ENCODE measurements around the gene AUNIP.

- TF ChIP-seq CTCF (IDR thresholded peaks at IDR 0.05) (no peak), POLR2A (IDR thresholded peaks at IDR 0.05) (no peak), POLR2AphosphoS5 (IDR thresholded peaks at IDR 0.05) (no peak)
Observed at GRCh38 chr1:25787760-25788166, 71.5 kb downstream of the AUNIP start.

All from prostate gland (tissue), 2 donors.